ENCODE data around the gene ZCCHC24. TPM values are rescaled to one million over a fixed set of nuclear protein-coding genes. Genes with fewer than 3 reads are reported as not detected.

Gene ZCCHC24
- total RNA-seq, 1 donor from 2014 or later: 57.0 TPM

DNA sequence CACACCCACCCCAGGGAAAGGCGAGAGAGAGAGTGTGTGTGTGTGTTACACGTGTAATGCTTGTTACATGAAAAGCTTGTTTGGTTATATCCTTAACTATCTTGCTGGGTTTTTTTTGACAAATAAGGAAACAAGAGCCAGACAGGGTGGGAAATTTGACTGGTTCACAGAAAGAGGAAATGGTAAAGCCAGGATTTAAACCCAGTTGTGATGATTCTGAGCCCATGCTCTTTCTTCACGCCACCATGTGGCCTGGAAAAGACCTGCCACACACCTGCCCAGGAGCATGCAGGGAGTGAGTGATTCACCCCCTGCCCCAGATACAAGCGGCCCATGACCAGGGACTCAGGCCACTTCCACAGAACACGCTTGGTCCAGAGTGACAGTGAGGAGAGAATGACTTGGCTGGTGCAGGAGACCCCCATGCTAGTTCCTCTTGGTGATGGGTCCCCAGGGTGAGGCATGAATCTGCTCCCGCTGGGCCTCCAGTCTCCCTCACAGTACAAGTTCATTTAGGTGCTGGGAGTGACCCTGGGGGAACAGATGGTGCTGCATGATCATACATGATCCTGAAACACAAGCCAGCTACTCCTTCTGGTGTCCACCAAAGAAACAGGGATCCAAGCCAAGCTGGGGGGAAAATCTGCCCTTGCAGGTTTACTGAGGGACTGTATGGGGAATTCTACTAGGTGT, 45.9 kb upstream of the ZCCHC24 start:
- Histone ChIP-seq H3K4me1 (peaks cover 23% of the 10 kb centered on the region), H3K36me3 (no peaks in the 10 kb centered on the region), H3K9me3 (no peaks in the 10 kb centered on the region), H3K4me3 (no peak overlapping the region), H3K27me3 (no peaks in the 10 kb centered on the region), H3K27ac (no peak overlapping the region)
- peak in 1 of 2 donors; percentile 83 for DNase-seq (ENCODE audit: extremely low spot score in 2 of 2)
- intact Hi-C loops (cut with DNase I): no loop called here
- TF ChIP-seq POLR2A (IDR thresholded peaks at IDR 0.05): no peak
- no peak for TF ChIP-seq POLR2AphosphoS5 (IDR thresholded peaks at IDR 0.05; ENCODE audit: insufficient read depth in 1 of 2, low read depth in 1 of 2)

DNA sequence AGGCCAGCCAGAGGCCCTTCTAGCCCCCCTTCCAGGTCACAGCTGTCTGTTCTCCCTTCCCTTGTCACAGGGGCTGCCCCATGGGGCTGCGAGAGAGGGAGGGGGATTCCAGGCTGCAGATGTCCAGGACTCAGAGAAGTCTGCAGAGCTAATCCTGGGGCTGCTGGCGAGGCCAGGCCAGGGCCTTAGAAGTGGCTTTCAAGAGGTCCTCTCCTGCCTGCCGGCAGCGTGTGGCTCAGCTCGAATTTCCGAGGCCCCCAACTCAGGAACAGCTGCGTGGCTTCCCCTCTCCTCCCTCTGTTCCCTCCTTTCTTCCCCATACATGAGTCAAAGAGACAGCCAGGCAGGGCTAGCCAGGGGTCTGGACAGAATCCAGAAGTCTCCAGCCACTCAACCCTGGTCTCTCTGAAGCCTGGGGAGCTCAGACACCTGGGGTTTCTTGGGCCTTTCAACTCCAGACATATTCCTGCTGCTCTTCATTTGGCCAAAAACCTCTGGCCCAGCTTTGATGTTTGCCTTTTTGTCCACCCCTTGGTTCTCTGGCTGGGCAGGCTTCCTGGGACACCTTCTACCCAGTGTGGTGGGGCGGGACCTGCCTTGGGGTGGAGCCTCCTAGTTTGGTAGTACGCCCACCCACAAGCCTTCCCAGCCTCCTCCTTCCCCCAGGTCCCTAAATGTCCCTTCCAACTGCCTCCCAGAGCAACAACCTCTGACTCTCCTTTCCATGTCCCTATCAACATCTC, 45.1 kb upstream of the ZCCHC24 start:
- Histone ChIP-seq H3K27me3 (no peaks in the 10 kb centered on the region), H3K9me3 (no peaks in the 10 kb centered on the region), H3K4me1 (peaks cover 23% of the 10 kb centered on the region), H3K27ac (peak overlapping the region; percentile 75), H3K4me3 (no peak overlapping the region), H3K36me3 (no peaks in the 10 kb centered on the region)
- intact Hi-C loops (cut with DNase I): no loop called here
- peak in 1 of 2 donors; percentile 87 for DNase-seq (ENCODE audit: extremely low spot score in 2 of 2)
- TF ChIP-seq, protein P1, sequence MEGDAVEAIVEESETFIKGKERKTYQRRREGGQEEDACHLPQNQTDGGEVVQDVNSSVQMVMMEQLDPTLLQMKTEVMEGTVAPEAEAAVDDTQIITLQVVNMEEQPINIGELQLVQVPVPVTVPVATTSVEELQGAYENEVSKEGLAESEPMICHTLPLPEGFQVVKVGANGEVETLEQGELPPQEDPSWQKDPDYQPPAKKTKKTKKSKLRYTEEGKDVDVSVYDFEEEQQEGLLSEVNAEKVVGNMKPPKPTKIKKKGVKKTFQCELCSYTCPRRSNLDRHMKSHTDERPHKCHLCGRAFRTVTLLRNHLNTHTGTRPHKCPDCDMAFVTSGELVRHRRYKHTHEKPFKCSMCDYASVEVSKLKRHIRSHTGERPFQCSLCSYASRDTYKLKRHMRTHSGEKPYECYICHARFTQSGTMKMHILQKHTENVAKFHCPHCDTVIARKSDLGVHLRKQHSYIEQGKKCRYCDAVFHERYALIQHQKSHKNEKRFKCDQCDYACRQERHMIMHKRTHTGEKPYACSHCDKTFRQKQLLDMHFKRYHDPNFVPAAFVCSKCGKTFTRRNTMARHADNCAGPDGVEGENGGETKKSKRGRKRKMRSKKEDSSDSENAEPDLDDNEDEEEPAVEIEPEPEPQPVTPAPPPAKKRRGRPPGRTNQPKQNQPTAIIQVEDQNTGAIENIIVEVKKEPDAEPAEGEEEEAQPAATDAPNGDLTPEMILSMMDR (IDR thresholded peaks at IDR 0.05): no peak
- TF ChIP-seq POLR2AphosphoS5 (IDR thresholded peaks at IDR 0.05; ENCODE audit: insufficient read depth in 1 of 2, low read depth in 1 of 2): peak in 1 of 2 donors; percentile 34

DNA sequence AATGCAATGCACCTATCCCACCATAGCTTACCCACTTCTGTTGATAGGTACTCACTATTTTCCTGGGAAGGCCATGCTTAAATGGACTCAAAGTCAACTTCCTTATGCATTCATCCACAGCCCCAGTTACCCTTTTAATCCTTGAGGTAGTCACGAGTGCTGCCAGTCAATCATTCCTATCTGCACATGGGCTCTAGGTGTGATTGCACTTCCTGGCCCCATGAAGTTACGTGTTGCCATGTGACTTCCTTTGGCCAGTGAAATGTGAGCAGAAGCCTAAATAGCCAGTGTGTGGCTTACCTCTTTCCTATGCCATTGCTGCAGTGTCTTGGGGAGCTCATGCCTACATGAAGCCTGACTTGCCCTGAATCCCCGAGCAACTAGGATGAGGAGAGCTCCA, 43.4 kb upstream of the ZCCHC24 start:
- peaks cover 31% of the 10 kb centered on the region for H3K4me1 ChIP-seq
- no peaks in the 10 kb centered on the region for H3K27me3 ChIP-seq
- peak in 1 of 2 donors; percentile 80 for DNase-seq (ENCODE audit: extremely low spot score in 2 of 2)
- peak overlapping the region; percentile 75 for H3K27ac ChIP-seq
- intact Hi-C loops (cut with DNase I): no loop called here
- no peaks in the 10 kb centered on the region for H3K36me3 ChIP-seq
- TF ChIP-seq, protein P1 (IDR thresholded peaks at IDR 0.05): no peak
- TF ChIP-seq POLR2AphosphoS5 (IDR thresholded peaks at IDR 0.05; ENCODE audit: insufficient read depth in 1 of 2, low read depth in 1 of 2) (no peak), POLR2A (IDR thresholded peaks at IDR 0.05) (no peak)
- no peak overlapping the region for H3K4me3 ChIP-seq
- H3K9me3 ChIP-seq: no peaks in the 10 kb centered on the region

DNA sequence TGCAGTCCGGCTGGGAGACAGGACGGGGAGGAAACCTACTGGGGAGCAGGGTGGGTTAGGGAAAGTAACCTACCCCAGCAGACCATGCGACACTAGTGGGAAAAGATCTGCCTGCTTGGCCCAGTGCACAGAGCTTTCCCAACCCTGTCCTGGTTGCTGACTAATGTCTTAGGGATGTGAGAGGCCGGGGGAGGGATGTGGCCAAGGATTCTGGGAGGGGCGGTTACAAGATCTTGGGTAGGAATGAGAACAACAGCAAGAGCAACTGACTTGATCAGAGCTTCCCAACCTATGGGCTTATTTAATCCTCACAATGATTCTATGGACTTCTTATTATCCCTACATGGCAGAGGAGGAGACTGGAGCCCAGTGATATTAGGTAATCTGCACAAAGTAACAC, 42.9 kb upstream of the ZCCHC24 start:
- H3K27me3 ChIP-seq: no peaks in the 10 kb centered on the region

More for the DNA sequence above, 42.9 kb upstream of the ZCCHC24 start:
- peaks cover 36% of the 10 kb centered on the region for H3K4me1 ChIP-seq
- H3K36me3 ChIP-seq: no peaks in the 10 kb centered on the region
- TF ChIP-seq POLR2AphosphoS5 (IDR thresholded peaks at IDR 0.05; ENCODE audit: insufficient read depth in 1 of 2, low read depth in 1 of 2) (peak; percentile 20 to 89), POLR2A (IDR thresholded peaks at IDR 0.05) (no peak)
- TF ChIP-seq, protein P1 (IDR thresholded peaks at IDR 0.05): no peak
- no peaks in the 10 kb centered on the region for H3K9me3 ChIP-seq
- intact Hi-C loops (cut with DNase I): no loop called here
- DNase-seq (ENCODE audit: extremely low spot score in 2 of 2): no peak
- no peak overlapping the region for H3K4me3 ChIP-seq
- H3K27ac ChIP-seq: peak overlapping the region; percentile 75
